ENCODE measurements around the gene PATJ. TPM values are rescaled to one million over a fixed set of nuclear protein-coding genes. Genes with fewer than 3 reads are reported as not detected.

The PATJ gene
- total and polyA plus RNA-seq, 8 donors, result 14.8 to 45.4 (median 27.9) TPM

GRCh38 chr1:61950418-61950817 lies 208.1 kb downstream of the PATJ start:
- ATAC-seq (peak in 1 of 4 donors; percentile 53), DNase-seq (no peak), FAIRE-seq (no peak)
- Histone ChIP-seq H3K9me3 (no peaks in the 10 kb centered on the region), H3K27me3 (no peaks in the 10 kb centered on the region), H3K27ac (no peak overlapping the region), H3K36me3 (no peaks in the 10 kb centered on the region), H3K4me3 (no peak overlapping the region), H3K4me1 (peaks cover 0 to 11% (median 0%) of the 10 kb centered on the region in 3 donors)
- 46 to 62% methylated on average over 2 of the region's 2 CpGs for WGBS, 2 donors
- no peak for TF ChIP-seq CTCF (IDR thresholded peaks at IDR 0.05)
- intact Hi-C loops (cut with DNase I), result no loop called here

GRCh38 chr1:61951731-61952580 lies 209.7 kb downstream of the PATJ start:
- 55 to 63% methylated on average over 9 of the region's 9 CpGs for WGBS, 2 donors
- Histone ChIP-seq H3K4me1 (peaks cover 0 to 11% (median 0%) of the 10 kb centered on the region in 3 donors), H3K9me3 (no peaks in the 10 kb centered on the region), H3K36me3 (no peaks in the 10 kb centered on the region), H3K4me3 (no peak overlapping the region), H3K27me3 (no peaks in the 10 kb centered on the region), H3K27ac (no peak overlapping the region)
- ATAC-seq (peak; percentile 43 to 81 (median 70)), FAIRE-seq (no peak), DNase-seq (peak in 1 of 6 donors; percentile 16)
- no peak for TF ChIP-seq CTCF (IDR thresholded peaks at IDR 0.05)
- intact Hi-C loops (cut with DNase I), result no loop called here

GRCh38 chr1:61952675-61953074 lies 210.4 kb downstream of the PATJ start:
- Histone ChIP-seq H3K4me1 (peaks cover 0 to 11% (median 0%) of the 10 kb centered on the region in 3 donors), H3K9me3 (no peaks in the 10 kb centered on the region), H3K36me3 (no peaks in the 10 kb centered on the region), H3K4me3 (no peak overlapping the region), H3K27ac (no peak overlapping the region), H3K27me3 (no peaks in the 10 kb centered on the region)
- WGBS, 2 donors, result 70 to 79% methylated on average over 1 of the region's 1 CpG
- intact Hi-C loops (cut with DNase I), result no loop called here
- no peak for TF ChIP-seq CTCF (IDR thresholded peaks at IDR 0.05)
- ATAC-seq, result peak in 1 of 4 donors; percentile 22
- no peak for DNase-seq
- no peak for FAIRE-seq

- no peak for TF ChIP-seq CTCF (IDR thresholded peaks at IDR 0.05)
- no peak for ATAC-seq
- Histone ChIP-seq H3K4me1 (peaks cover 0 to 11% (median 0%) of the 10 kb centered on the region in 3 donors), H3K36me3 (no peaks in the 10 kb centered on the region), H3K9me3 (no peaks in the 10 kb centered on the region), H3K27ac (no peak overlapping the region), H3K27me3 (no peaks in the 10 kb centered on the region), H3K4me3 (no peak overlapping the region)
- WGBS, 2 donors, result 94 to 97% methylated on average over 2 of the region's 2 CpGs
- FAIRE-seq, result no peak
- DNase-seq, result no peak
- intact Hi-C loops (cut with DNase I), result no loop called here
Observed at GRCh38 chr1:61953076-61953789, 211.0 kb downstream of the PATJ start.
